Adrenal gland (tissue), 12 donors: ENCODE data around the gene SLF1. TPM values are rescaled to one million over a fixed set of nuclear protein-coding genes. Genes with fewer than 3 reads are reported as not detected.

Experiments used
- DNase-seq, 7 donors: peaks; one replicate each; pipeline ENCODE4 v3.0.0-alpha.2; 2019 to 2020
- H3K27ac ChIP-seq, 5 donors: fragments of 200-600 bp; sonication (generic) in 4 of 5; 1 replicate in 3 of 5; 2 replicates in 2 of 5; pipeline versions ENCODE4 v1.5.1 to v1.8.0; 2016 to 2020; ENCODE audit warnings: mild to moderate bottlenecking in 1 of 5
- H3K27me3 ChIP-seq: fragments of 200-600 bp; 2 replicates; pipeline ENCODE4 v1.8.0; 2021
- H3K36me3 ChIP-seq, 2 donors: fragments of 200-600 bp; replicated peaks in 1 of 2; 1 replicate in 1 of 2; 2 replicates in 1 of 2; pipeline versions ENCODE4 v1.5.1 to v1.8.0; 2018 to 2022
- H3K4me1 ChIP-seq, 2 donors: fragments of 200-600 bp; replicated peaks in 1 of 2; 1 replicate in 1 of 2; 2 replicates in 1 of 2; pipeline versions ENCODE4 v1.5.1 to v1.8.0; 2018 to 2021
- H3K4me3 ChIP-seq, 4 donors: fragments of 200-600 bp; sonication (generic) in 3 of 4; one replicate each; pipeline ENCODE4 v1.5.1; 2016 to 2018
- H3K9me3 ChIP-seq, 3 donors: fragments of 200-600 bp; sonication (generic) in 1 of 3; replicated peaks in 1 of 3; 1 replicate in 2 of 3; 2 replicates in 1 of 3; pipeline versions ENCODE4 v1.5.1 to v1.8.0; 2016 to 2021
- CTCF ChIP-seq, 6 experiments: fragments of 450-650 bp in 4 of 6; fragments of 200-600 bp in 2 of 6; sonication (generic) in 1 of 6; IDR thresholded peaks; 1 replicate in 5 of 6; 2 replicates in 1 of 6; pipeline versions ENCODE4 v1.5.1 to v1.8.0; 2016 to 2021; ENCODE audit warnings: antibody characterized with exemption in 6 of 6, mild to moderate bottlenecking in 2 of 6, moderate library complexity in 1 of 6
- POLR2A ChIP-seq, 2 donors: fragments of 450-650 bp; IDR thresholded peaks; one replicate each; pipeline ENCODE4 v1.6.1; 2017; ENCODE audit warnings: antibody characterized with exemption in 2 of 2, mild to moderate bottlenecking in 2 of 2, moderate library complexity in 1 of 2
- WGBS, 4 donors: extraction: QIAGEN DNeasy Blood & Tissue Kit in 2 of 4; methylation state at CpG; one replicate each; pipeline versions ENCODE4 v1.1.5 to v1.1.7; 2013 to 2017; 5-methylcytosine and 5-hydroxymethylcytosine counted together
- intact Hi-C, 2 donors: fragments of 100-400 bp; cut with DNase I; formaldehyde crosslinking; loops; one replicate each; pipeline versions ENCODE4 v1.14.1 to v1.15.0; 2022 to 2023
- polyA plus RNA-seq, 3 donors: library from polyadenylated mRNA; stranded (reverse); fragments of 200-250 nt in 2 of 3; fragments of 350-450 nt in 1 of 3; fragmentation: Illumina TruSeq in 1 of 3; extraction: RNeasy Lipid Tissue Mini Kit (QIAGEN cat#74804) in 1 of 3; gene quantifications; one replicate each; pipeline ENCODE4 v1.2.3, GENCODE V29; 2013 to 2014
- total RNA-seq, 9 donors: library from RNA; depleted of rRNA in 4 of 9; stranded (reverse); fragments of >200 nt in 4 of 9; fragments of 120-200 nt in 1 of 9; fragmentation: NEBNext Ultra II Directional in 1 of 9; extraction: Animal tissue kit (Norgen Biotek cat#: 25700) in 1 of 9; gene quantifications; one replicate each; pipeline versions ENCODE4 v1.1.0 to v1.2.4, GENCODE V29; 2013 to 2023
- donor health status: healthy with polysubstance abuse.
- donor health status: Bipolar disorder and iron deficiency.
- donor health status: DM: yes; HTN: yes; CAD: no.
- donor health status: DM: no; HTN: no; CAD: no.
- donor health status: DM: no; HTN: no; CAD: no.
- donor health status: DM: yes; HTN: yes; CAD: no.

Gene SLF1
- total and polyA plus RNA-seq, 12 donors: 1.3 to 9.8 (median 3.4) TPM

- H3K27ac ChIP-seq: no peak overlapping the region
- H3K27me3 ChIP-seq: peaks cover 4% of the 10 kb centered on the region
- TF ChIP-seq POLR2A (IDR thresholded peaks at IDR 0.05) (no peak), CTCF (IDR thresholded peaks at IDR 0.05) (no peak)
- 36 to 71% (median 62%) methylated on average over 1 of the region's 1 CpG for WGBS, 4 donors
- H3K4me1 ChIP-seq: no peaks in the 10 kb centered on the region
- H3K9me3 ChIP-seq: no peaks in the 10 kb centered on the region
- intact Hi-C loops: no loop called here
- no peak for DNase-seq
- no peaks in the 10 kb centered on the region for H3K36me3 ChIP-seq
- no peak overlapping the region for H3K4me3 ChIP-seq
Measured at GRCh38 chr5:94746731-94747124, 128.3 kb downstream of the SLF1 start.

Other genes with a start within 250 kb of the SLF1 start
- 10 to 100 TPM in 1 of 9 donors, 1 to 10 TPM in 8; 2.9 to 11.5 (median 4.4) TPM for gene KIAA0825, start 65 bp upstream of the SLF1 start, total RNA-seq
- 1 to 10 TPM in 1 of 3 donors, under 1 TPM in 2; 0.34 to 1.9 (median 0.64) TPM for gene KIAA0825, start 65 bp upstream of the SLF1 start, polyA plus RNA-seq